Fibroblast of villous mesenchyme (primary cell): ENCODE data around the gene CYB561D2. TPM values are rescaled to one million over a fixed set of nuclear protein-coding genes. Genes with fewer than 3 reads are reported as not detected.

Source experiments
- DNase-seq: peaks from one replicate; pipeline ENCODE4 v3.0.0-alpha.2; 2010; ENCODE audit warnings: low read depth
- H3K4me3 ChIP-seq: 2 replicates; pipeline ENCODE4 v1.5.1; 2011; ENCODE audit warnings: low read depth, mild to moderate bottlenecking, low read length
- total RNA-seq: library from RNA; depleted of rRNA; stranded (reverse); fragments of >200 nt; gene quantifications from 2 replicates; pipeline ENCODE4 v1.2.3, GENCODE V29; 2012
- TF ChIP-seq, protein P1 (sequence below): IDR thresholded peaks from 2 replicates; pipeline ENCODE4 v1.5.1; 2012; ENCODE audit warnings: low read depth, mild to moderate bottlenecking, low read length; ENCODE audit not compliant: insufficient read depth

Gene CYB561D2
- total RNA-seq, 1 donor: 23.7 TPM

DNA sequence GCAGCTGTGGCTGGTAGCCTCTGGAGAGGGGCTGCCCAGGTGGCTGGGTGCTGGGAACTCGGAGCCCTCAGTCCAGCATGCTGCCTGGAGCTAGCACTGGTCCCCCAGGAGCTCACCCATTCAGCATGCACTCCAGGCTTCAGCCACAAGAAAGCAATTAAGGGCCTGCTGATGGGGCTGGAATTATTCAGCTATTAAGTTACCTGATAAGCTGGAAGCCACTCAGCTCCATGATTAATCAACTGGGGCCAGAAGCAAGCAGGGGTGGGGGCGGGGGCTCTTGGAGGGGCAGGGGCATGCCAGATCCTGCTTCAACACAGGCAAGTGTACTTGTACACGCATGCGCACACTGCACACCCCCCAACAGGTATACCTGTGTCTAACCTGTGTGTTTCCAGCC, 30.7 kb downstream of the CYB561D2 start:
- no peak overlapping the region for H3K4me3 ChIP-seq
- TF ChIP-seq, protein P1, sequence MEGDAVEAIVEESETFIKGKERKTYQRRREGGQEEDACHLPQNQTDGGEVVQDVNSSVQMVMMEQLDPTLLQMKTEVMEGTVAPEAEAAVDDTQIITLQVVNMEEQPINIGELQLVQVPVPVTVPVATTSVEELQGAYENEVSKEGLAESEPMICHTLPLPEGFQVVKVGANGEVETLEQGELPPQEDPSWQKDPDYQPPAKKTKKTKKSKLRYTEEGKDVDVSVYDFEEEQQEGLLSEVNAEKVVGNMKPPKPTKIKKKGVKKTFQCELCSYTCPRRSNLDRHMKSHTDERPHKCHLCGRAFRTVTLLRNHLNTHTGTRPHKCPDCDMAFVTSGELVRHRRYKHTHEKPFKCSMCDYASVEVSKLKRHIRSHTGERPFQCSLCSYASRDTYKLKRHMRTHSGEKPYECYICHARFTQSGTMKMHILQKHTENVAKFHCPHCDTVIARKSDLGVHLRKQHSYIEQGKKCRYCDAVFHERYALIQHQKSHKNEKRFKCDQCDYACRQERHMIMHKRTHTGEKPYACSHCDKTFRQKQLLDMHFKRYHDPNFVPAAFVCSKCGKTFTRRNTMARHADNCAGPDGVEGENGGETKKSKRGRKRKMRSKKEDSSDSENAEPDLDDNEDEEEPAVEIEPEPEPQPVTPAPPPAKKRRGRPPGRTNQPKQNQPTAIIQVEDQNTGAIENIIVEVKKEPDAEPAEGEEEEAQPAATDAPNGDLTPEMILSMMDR: no peak
- DNase-seq: no peak

DNA sequence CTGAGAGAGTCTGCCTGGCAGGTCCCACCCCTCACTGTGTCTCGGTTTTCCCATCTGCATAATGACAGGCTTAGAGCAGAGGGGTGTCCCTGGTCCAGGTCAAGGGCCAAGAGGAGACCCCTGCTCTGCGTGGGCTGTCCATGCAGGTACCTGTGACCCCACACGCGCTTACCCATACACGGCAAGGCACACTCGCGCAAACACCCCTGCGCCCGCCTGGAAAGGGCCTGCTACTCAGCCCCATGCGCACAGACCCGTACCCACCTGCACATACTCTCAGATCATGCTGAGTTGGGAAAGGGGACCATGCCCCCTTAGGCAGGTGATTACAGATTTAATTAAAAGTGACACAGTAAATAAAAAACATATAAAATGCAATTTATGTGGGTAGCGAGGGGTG, 32.1 kb downstream of the CYB561D2 start:
- H3K4me3 ChIP-seq: no peak overlapping the region
- no peak for DNase-seq
- TF ChIP-seq, protein P1: no peak

DNA sequence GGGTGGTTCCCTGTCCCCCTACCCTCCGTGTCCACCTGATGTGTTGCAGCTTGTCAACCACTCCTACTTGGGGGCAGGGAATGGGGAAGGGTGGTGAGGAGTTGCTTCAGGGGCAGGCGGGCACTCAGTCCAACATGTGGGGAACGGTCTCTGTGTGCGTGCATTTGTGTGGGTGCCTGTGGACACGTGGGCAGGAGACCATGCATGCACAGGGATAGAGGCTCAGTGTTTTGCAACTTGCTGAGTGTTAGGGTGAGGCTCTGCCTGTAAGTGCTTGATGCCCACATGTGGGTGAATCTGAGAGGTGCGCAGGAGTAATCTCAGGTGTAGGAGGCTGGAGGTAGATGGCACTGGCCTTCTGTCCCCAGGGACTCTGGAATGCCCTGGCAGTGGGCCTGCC, 33.1 kb downstream of the CYB561D2 start:
- TF ChIP-seq, protein P1: no peak
- no peak overlapping the region for H3K4me3 ChIP-seq
- DNase-seq: no peak

DNA sequence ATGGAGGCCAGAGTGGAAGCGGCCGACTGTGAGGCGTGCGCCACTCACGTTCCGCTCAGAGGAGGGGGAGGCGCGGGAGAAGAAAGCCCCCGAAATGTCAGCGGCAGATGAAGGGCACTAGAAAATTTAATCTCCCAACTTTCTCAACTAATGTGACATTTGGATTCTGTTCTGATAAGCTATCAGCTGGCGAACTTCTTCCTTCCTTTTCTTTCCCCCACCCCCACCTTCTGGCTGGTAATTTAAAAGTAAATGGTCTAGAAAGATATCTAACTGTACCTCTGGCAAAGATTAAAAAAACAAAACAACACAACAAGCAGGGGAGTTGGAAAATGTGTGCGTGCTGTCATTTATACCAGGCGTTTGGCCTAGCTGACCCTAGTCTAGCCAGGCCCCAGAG, 35.1 kb downstream of the CYB561D2 start:
- TF ChIP-seq, protein P1: no peak
- DNase-seq: no peak
- no peak overlapping the region for H3K4me3 ChIP-seq

DNA sequence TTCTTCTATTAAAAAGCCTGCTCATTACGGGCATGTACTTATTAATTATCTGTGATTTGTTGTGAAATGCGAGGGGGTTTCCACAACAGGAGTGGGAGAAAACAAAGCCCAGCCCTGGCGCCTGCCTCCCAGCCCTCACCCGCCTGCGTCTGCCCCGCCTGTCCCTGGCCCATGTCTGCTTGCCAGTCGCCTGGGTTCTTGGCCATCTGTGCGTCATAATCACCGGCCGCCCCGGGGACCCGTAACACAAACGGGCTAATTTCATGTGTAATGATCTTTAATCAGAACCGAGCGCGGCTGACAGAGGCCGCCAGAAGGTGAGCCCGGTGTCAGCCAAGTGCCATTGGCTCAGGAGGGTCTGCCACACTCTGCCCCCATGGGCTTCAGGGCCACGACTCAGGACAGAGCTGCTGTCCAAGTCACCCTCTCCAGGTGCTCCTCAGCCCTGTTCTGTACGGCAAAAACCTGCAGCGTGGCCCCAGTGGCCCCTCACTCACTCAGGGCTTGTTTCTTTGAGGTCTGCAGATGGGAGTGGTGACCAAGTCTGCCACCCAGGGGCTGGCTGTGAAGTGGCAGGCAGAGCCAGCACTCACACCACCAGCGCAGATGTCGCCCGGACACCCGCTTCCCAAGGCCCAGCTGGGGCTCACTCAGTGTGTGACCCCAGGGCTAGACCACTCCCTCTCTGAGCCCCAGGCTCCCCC, 37.5 kb downstream of the CYB561D2 start:
- H3K4me3 ChIP-seq: no peak overlapping the region
- peak; percentile 3 for DNase-seq
- TF ChIP-seq, protein P1: peak; percentile 23

DNA sequence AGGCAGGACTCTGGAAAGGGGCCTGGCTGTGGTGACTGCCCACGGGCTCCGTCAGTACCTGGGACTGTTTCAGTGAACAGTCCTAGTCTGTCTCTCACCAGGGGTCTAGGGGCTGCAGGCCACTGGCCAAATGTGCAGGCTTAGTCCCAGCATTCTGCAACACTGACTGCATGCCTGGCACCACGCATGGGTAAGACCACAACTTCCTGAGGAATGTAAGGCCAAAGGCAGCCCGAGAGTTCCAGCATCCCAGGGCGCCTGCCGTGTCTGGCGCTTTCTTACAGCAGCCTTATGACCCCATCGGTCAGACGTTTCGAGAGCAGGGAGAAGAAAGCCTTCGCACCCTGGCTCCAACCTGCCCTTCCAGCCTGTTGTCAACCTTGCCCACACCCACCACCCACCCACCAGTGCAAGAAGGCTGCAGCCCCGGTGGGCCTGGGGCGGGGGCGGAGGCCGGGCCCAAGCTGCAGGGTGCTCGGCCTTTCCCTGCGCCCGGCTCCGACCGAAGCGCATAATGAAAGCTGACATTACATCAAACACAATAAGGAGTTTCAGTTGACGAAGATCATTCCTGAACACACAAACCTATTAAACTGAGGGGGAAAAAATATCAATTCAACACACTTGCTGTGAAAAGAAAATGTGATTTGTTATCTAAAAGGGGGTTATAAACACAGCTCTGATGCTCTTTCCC, 38.2 kb downstream of the CYB561D2 start:
- no peak overlapping the region for H3K4me3 ChIP-seq
- no peak for DNase-seq
- TF ChIP-seq, protein P1: no peak
